Prostate gland (tissue), 2 donors: ENCODE results near the gene VWA3A. TPM values are rescaled to one million over a fixed set of nuclear protein-coding genes. Genes with fewer than 3 reads are reported as not detected.

Source experiments
- DNase-seq: peaks from one replicate; pipeline ENCODE4 v3.0.0-alpha.2; 2019; ENCODE audit warnings: low spot score
- H3K27ac ChIP-seq, 2 donors: fragments of 200-600 bp; sonication (generic); 2 replicates each; pipeline ENCODE4 v1.5.1; 2017 to 2019
- H3K27me3 ChIP-seq: fragments of 200-600 bp; sonication (generic); replicated peaks from 2 replicates; pipeline ENCODE4 v1.5.1; 2019; ENCODE audit not compliant: insufficient read depth
- H3K36me3 ChIP-seq, 2 donors: fragments of 200-600 bp; sonication (generic); 1 replicate in 1 of 2; 2 replicates in 1 of 2; pipeline versions ENCODE4 v1.5.1 to v1.8.1; 2017 to 2019
- H3K4me1 ChIP-seq: fragments of 200-600 bp; sonication (generic); replicated peaks from 2 replicates; pipeline ENCODE4 v1.5.1; 2019
- H3K4me3 ChIP-seq, 2 donors: fragments of 200-600 bp; sonication (generic); 2 replicates each; pipeline ENCODE4 v1.5.1; 2017 to 2019
- H3K9me3 ChIP-seq: fragments of 200-600 bp; sonication (generic); 2 replicates; pipeline ENCODE4 v1.5.1; 2017
- CTCF ChIP-seq, 4 experiments: fragments of 200-600 bp in 2 of 4; fragments of 450-650 bp in 2 of 4; sonication (generic) in 2 of 4; IDR thresholded peaks; 1 replicate in 3 of 4; 2 replicates in 1 of 4; pipeline ENCODE4 v1.5.1; 2016 to 2019; ENCODE audit warnings: antibody characterized with exemption in 4 of 4, mild to moderate bottlenecking in 2 of 4, moderate library complexity in 2 of 4
- POLR2A ChIP-seq: fragments of 450-650 bp; IDR thresholded peaks from one replicate; pipeline ENCODE4 v1.6.1; 2016; ENCODE audit warnings: antibody characterized with exemption, mild to moderate bottlenecking
- POLR2AphosphoS5 ChIP-seq: sonication (generic); formaldehyde crosslinking; IDR thresholded peaks from one replicate; pipeline ENCODE4 v1.6.1; 2017; ENCODE audit warnings: antibody characterized with exemption
- WGBS: methylation state at CpG from one replicate; pipeline ENCODE4 v1.1.5; 2018; 5-methylcytosine and 5-hydroxymethylcytosine counted together
- intact Hi-C: fragments of 100-400 bp; cut with DNase I; formaldehyde crosslinking; loops from one replicate; pipeline ENCODE4 v1.14.2; 2022
- total RNA-seq, 2 donors: library from RNA; depleted of rRNA; stranded (reverse); fragments of >200 nt; gene quantifications; one replicate each; pipeline ENCODE4 v1.1.0, GENCODE V29; 2016

The VWA3A gene
- total RNA-seq, 2 donors from 2014 or later: 0.41 to 2.5 TPM

DNA sequence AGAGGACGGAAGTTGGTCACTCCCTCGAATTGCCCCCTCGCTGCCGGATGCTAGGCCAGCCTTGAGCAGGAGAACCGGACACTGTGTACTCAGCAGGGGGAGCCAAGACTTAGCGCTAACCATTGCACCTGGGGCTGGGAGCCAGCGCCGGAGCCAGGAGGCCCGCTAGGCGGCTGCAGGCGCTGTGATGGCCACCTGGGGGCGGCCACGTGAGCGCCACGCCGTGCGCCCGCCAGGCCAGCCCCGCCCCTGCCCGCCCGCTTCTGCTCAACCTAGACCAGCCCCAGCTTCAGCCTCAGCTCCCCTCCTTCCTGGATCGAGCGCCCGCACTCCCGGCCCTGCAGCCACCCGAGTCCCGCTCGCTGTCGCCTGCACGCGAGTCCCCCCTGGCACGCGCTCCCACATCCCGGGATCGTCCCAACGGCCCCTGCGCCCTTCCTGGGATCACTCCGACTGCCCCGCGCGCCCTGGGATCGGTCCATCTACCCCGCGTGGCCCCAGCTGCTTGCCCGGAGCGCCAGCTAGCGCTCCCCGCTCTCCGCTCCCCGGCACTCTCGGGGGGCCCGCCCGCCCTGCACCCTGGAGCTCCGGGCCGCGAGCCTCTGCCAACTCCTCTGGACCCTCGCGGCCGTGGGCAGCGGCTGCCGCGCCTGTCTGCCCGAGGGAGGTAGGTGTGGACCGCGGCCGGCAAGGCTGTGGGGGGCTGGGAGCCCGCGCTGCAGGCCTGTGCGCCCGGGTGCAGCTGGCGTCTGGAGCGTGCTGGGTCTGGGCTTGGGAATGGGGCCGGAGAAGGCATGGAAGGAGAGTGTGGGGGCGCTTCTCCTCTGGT lies 113.9 kb downstream of the VWA3A start, which contains the start of gene EEF2K:
EEF2K (plus strand) TSS at position 266 of the 829 bp plus-strand sequence. CDS start 19,452 bp downstream, outside the sequence.
- Histone ChIP-seq H3K36me3 (no peaks in the 10 kb centered on the region), H3K27ac (peak within 1 kb of the TSS; percentile 90 to 91), H3K9me3 (no peaks in the 10 kb centered on the region), H3K4me1 (peaks cover 15% of the 10 kb centered on the region), H3K27me3 (no peaks in the 10 kb centered on the region), H3K4me3 (peak within 1 kb of the TSS; percentile 78 to 97)
- WGBS: under 1% methylated on average over 73 of the region's 74 CpGs
- TF ChIP-seq POLR2A: peak; percentile 74
- peak; percentile 78 to 100 (median 94) for TF ChIP-seq CTCF (IDR thresholded peaks at IDR 0.05)
- TF ChIP-seq POLR2AphosphoS5: peak; percentile 88
- intact Hi-C loops: loop anchor here (2.0 kb wide), 1 partner anchor 33 kb away; no protein-coding TSS in a partner anchor
- DNase-seq: peak; percentile 94

Other genes starting within 250 kb of the VWA3A start
- gene NPIPB4, start 234.8 kb upstream of the VWA3A start, total RNA-seq: 100 to 1,000 TPM in 1 of 2 donors, 10 to 100 TPM in 1; 27.8 to 108 TPM
- 100 to 1,000 TPM; 123 to 138 TPM for gene UQCRC2, start 139.2 kb upstream of the VWA3A start, total RNA-seq
- under 1 TPM in 1 of 2 donors, not detected in 1; 0.85 TPM for gene PDZD9, start 91.4 kb upstream of the VWA3A start, total RNA-seq
- 10 to 100 TPM; 19.6 to 21.0 TPM for gene MOSMO, start 84.4 kb upstream of the VWA3A start, total RNA-seq
- not detected for gene SDR42E2, start 70.0 kb downstream of the VWA3A start, total RNA-seq
- gene EEF2K, start 113.7 kb downstream of the VWA3A start, total RNA-seq: 10 to 100 TPM; 58.2 to 75.1 TPM
- gene POLR3E, start 204.9 kb downstream of the VWA3A start, total RNA-seq: 10 to 100 TPM; 52.3 to 61.7 TPM